ENCODE measurements around the gene ADGB.

ADGB gene

GRCh38 chr6:146860583-146860982, 261.8 kb downstream of the ADGB start:
- in situ Hi-C loops (cut with MboI; ENCODE audit: low sequenced_read_pairs), result no loop called here

GRCh38 chr6:146861029-146861563, 262.3 kb downstream of the ADGB start:
- in situ Hi-C loops (cut with MboI; ENCODE audit: low sequenced_read_pairs), result no loop called here

GRCh38 chr6:146861716-146862115, 262.9 kb downstream of the ADGB start:
- in situ Hi-C loops (cut with MboI; ENCODE audit: low sequenced_read_pairs), result no loop called here

- in situ Hi-C loops (cut with MboI; ENCODE audit: low sequenced_read_pairs), result no loop called here
Observed at GRCh38 chr6:146862508-146862919, 263.7 kb downstream of the ADGB start.

GRCh38 chr6:146864300-146864699, 265.5 kb downstream of the ADGB start:
- in situ Hi-C loops (cut with MboI; ENCODE audit: low sequenced_read_pairs), result no loop called here

- in situ Hi-C loops (cut with MboI; ENCODE audit: low sequenced_read_pairs), result no loop called here
Observed at GRCh38 chr6:146864885-146865284, 266.1 kb downstream of the ADGB start.

All from HL-60/S4 treated with phorbol 12-myristate 13-acetate at 8.2 ng/mL for 4 days and 3 days (cell line).